SK-N-SH treated with all-trans-retinoic acid at 6 μM for 48 hours (cell line): ENCODE data around the gene TECPR1.

Source experiments
- ATAC-seq: fragments of 200-7000 bp; cut with Tn5 transposase; 3 replicates; pipeline ENCODE4 v1.9.1; 2020; ENCODE audit warnings: mild to moderate bottlenecking, moderate library complexity
- ARNTL ChIP-seq: fragments of 450-650 bp; formaldehyde crosslinking; IDR thresholded peaks from 2 replicates; pipeline ENCODE4 v1.5.0; 2020; ENCODE audit warnings: low read depth, mild to moderate bottlenecking, moderate library complexity, borderline replicate concordance
- GLIS3 ChIP-seq: fragments of 250-450 bp; sonication (Bioruptor Pico); IDR thresholded peaks from 2 replicates; pipeline ENCODE4 v1.5.0; 2020; ENCODE audit warnings: mild to moderate bottlenecking, moderate library complexity
- ISL1 ChIP-seq: fragments of 250-450 bp; sonication (Bioruptor Pico); IDR thresholded peaks from 2 replicates; pipeline ENCODE4 v2.1.2; 2022; ENCODE audit warnings: mild to moderate bottlenecking, moderate library complexity
- PPARA ChIP-seq: fragments of 250-450 bp; sonication (Bioruptor Pico); IDR thresholded peaks from 2 replicates; pipeline ENCODE4 v1.5.0; 2020; ENCODE audit warnings: mild to moderate bottlenecking, borderline replicate concordance
- SNAI2 ChIP-seq: fragments of 250-450 bp; sonication (Bioruptor Pico); IDR thresholded peaks from 2 replicates; pipeline ENCODE4 v1.5.0; 2020; ENCODE audit warnings: mild to moderate bottlenecking, moderate library complexity
- TOX ChIP-seq: fragments of 250-450 bp; sonication (Bioruptor Pico); IDR thresholded peaks from 2 replicates; pipeline ENCODE4 v1.8.0; 2021; ENCODE audit warnings: mild to moderate bottlenecking, moderate library complexity, borderline replicate concordance
- ZFP3 ChIP-seq: fragments of 250-450 bp; sonication (Bioruptor Pico); IDR thresholded peaks from 2 replicates; pipeline ENCODE4 v1.5.0; 2020; ENCODE audit warnings: mild to moderate bottlenecking, moderate library complexity
- ZFP30 ChIP-seq: fragments of 450-650 bp; formaldehyde crosslinking; IDR thresholded peaks from 2 replicates; pipeline ENCODE4 v1.5.0; 2022; ENCODE audit warnings: mild to moderate bottlenecking, moderate library complexity
- ZNF565 ChIP-seq: fragments of 450-650 bp; formaldehyde crosslinking; conservative IDR thresholded peaks from 2 replicates; pipeline ENCODE4 v1.5.0; 2020; ENCODE audit warnings: low read depth, mild to moderate bottlenecking, moderate library complexity
- ZNF70 ChIP-seq: fragments of 450-650 bp; formaldehyde crosslinking; IDR thresholded peaks from 2 replicates; pipeline ENCODE4 v1.5.0; 2020; ENCODE audit warnings: mild to moderate bottlenecking, moderate library complexity
- ZNF8 ChIP-seq: fragments of 450-650 bp; formaldehyde crosslinking; IDR thresholded peaks from 2 replicates; pipeline ENCODE4 v1.5.0; 2020; ENCODE audit warnings: mild to moderate bottlenecking, moderate library complexity
- TF ChIP-seq, protein P1 (sequence below): fragments of 250-450 bp; sonication (Bioruptor Pico); IDR thresholded peaks from 2 replicates; pipeline ENCODE4 v1.8.0; 2020; ENCODE audit warnings: mild to moderate bottlenecking, moderate library complexity, borderline replicate concordance
- TF ChIP-seq, protein P2 (sequence below): fragments of 250-450 bp; sonication (Bioruptor Pico); IDR thresholded peaks from 2 replicates; pipeline ENCODE4 v1.5.1; 2020; ENCODE audit warnings: low read depth, mild to moderate bottlenecking, moderate library complexity
- TF ChIP-seq, protein P3 (sequence below): fragments of 250-450 bp; sonication (Bioruptor Pico); IDR thresholded peaks from 2 replicates; pipeline ENCODE4 v1.8.0; 2021; ENCODE audit warnings: low read depth, mild to moderate bottlenecking, moderate library complexity, borderline replicate concordance
- TF ChIP-seq, protein P4 (sequence below): fragments of 250-450 bp; sonication (Bioruptor Pico); IDR thresholded peaks from 2 replicates; pipeline ENCODE4 v1.5.1; 2021; ENCODE audit warnings: mild to moderate bottlenecking, moderate library complexity
- TF ChIP-seq, protein P5 (sequence below): fragments of 250-450 bp; sonication (Bioruptor Pico); IDR thresholded peaks from 2 replicates; pipeline ENCODE4 v1.5.0; 2020; ENCODE audit warnings: mild to moderate bottlenecking, moderate library complexity

TECPR1 gene

DNA sequence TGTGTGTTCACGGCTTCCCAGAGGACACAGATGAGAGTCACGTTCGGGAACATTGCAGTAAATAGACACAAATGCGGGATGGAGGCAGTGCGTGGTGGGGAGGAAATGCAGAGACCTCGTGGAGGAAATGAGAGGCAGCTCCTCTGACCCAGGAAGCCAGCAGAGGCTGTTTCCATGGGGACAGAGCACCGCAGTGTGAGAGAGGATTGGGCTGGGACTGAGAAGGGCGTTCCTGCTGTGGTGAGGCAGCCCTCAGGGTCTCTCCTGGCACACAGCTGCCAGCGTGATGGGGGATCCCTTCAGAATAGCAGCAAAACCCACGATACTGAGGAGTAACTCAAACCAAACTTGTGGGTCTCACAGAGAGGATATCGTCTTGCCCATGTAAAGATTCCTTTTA is 62.5 kb downstream of the TECPR1 start (continued):
- TF ChIP-seq, protein P1, sequence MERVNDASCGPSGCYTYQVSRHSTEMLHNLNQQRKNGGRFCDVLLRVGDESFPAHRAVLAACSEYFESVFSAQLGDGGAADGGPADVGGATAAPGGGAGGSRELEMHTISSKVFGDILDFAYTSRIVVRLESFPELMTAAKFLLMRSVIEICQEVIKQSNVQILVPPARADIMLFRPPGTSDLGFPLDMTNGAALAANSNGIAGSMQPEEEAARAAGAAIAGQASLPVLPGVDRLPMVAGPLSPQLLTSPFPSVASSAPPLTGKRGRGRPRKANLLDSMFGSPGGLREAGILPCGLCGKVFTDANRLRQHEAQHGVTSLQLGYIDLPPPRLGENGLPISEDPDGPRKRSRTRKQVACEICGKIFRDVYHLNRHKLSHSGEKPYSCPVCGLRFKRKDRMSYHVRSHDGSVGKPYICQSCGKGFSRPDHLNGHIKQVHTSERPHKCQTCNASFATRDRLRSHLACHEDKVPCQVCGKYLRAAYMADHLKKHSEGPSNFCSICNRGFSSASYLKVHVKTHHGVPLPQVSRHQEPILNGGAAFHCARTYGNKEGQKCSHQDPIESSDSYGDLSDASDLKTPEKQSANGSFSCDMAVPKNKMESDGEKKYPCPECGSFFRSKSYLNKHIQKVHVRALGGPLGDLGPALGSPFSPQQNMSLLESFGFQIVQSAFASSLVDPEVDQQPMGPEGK (CRISPR knock-in tag), result no peak
- no peak for TF ChIP-seq ZFP3 (CRISPR knock-in tag)
- TF ChIP-seq, all 23 proteins: peak for 0

DNA sequence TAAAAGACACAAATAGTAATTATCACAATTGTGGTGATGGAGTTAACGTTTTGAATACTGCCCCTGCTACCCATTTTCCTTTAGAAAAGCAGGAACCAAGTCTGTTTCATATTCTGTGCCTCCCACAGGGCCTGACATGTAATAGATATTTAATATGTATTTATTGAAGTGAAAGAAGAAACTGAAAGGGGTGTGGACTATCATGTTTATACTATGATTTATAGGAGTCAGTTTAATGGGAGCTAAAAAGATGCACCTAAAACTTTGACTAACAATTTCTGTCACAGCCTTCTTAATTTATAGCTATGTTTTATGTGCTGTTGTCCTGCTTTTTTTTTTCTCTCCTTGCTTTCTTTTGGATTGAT is 64.9 kb downstream of the TECPR1 start:
- peak; percentile 70 for ATAC-seq
- no peak for TF ChIP-seq ZNF565
- TF ChIP-seq TOX, result peak; percentile 47; the same call in 1 of the 2 replicates

DNA sequence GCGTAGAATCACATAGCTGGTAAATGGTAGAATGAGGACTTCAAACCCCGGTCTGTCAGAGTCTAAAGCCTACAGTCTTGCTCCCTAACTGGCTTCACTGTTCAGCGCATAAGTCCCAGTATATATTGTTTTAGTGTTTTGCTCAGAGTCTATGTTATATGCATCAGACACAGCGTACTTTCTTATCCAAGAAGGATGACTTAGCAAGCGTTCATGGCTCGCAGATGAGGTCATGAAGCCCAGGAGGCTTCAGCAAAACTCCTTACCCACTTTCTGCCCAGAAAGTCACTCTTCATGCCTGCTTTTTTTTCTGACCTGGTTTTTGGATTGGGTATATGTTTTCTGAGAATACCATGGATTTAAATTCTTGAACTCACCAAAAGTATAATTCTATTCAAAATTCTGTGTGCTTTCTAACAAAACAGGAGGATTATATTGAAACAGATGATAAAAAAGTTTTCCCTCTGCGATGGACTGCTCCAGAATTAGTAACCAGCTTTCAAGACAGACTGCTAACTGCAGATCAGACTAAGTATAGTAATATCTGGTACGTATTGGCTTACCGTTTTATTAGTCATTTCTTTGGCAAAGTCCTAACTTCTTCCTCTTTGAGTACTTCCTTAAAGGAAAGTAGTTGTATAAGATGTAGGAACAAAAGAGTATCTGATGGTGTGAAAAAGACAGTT is 65.4 kb downstream of the TECPR1 start:
- peak; percentile 94 for ATAC-seq

More for the DNA sequence above, 65.4 kb downstream of the TECPR1 start:
- TF ChIP-seq SNAI2 (CRISPR knock-in tag), result no peak
- no peak for TF ChIP-seq ZNF70 (CRISPR knock-in tag)
- TF ChIP-seq TOX, result no peak
- TF ChIP-seq GLIS3, result no peak
- TF ChIP-seq PPARA, result no peak
- TF ChIP-seq, protein P2, sequence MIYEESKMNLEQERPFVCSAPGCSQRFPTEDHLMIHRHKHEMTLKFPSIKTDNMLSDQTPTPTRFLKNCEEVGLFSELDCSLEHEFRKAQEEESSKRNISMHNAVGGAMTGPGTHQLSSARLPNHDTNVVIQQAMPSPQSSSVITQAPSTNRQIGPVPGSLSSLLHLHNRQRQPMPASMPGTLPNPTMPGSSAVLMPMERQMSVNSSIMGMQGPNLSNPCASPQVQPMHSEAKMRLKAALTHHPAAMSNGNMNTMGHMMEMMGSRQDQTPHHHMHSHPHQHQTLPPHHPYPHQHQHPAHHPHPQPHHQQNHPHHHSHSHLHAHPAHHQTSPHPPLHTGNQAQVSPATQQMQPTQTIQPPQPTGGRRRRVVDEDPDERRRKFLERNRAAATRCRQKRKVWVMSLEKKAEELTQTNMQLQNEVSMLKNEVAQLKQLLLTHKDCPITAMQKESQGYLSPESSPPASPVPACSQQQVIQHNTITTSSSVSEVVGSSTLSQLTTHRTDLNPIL (CRISPR knock-in tag), result no peak
- TF ChIP-seq ZNF8 (CRISPR knock-in tag), result no peak
- TF ChIP-seq, protein P1 (CRISPR knock-in tag), result no peak
- TF ChIP-seq, protein P3, sequence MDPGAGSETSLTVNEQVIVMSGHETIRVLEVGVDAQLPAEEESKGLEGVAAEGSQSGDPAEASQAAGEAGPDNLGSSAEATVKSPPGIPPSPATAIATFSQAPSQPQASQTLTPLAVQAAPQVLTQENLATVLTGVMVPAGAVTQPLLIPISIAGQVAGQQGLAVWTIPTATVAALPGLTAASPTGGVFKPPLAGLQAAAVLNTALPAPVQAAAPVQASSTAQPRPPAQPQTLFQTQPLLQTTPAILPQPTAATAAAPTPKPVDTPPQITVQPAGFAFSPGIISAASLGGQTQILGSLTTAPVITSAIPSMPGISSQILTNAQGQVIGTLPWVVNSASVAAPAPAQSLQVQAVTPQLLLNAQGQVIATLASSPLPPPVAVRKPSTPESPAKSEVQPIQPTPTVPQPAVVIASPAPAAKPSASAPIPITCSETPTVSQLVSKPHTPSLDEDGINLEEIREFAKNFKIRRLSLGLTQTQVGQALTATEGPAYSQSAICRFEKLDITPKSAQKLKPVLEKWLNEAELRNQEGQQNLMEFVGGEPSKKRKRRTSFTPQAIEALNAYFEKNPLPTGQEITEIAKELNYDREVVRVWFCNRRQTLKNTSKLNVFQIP (CRISPR knock-in tag), result no peak
- no peak for TF ChIP-seq ISL1
- TF ChIP-seq ARNTL (CRISPR knock-in tag), result no peak
- TF ChIP-seq, protein P4, sequence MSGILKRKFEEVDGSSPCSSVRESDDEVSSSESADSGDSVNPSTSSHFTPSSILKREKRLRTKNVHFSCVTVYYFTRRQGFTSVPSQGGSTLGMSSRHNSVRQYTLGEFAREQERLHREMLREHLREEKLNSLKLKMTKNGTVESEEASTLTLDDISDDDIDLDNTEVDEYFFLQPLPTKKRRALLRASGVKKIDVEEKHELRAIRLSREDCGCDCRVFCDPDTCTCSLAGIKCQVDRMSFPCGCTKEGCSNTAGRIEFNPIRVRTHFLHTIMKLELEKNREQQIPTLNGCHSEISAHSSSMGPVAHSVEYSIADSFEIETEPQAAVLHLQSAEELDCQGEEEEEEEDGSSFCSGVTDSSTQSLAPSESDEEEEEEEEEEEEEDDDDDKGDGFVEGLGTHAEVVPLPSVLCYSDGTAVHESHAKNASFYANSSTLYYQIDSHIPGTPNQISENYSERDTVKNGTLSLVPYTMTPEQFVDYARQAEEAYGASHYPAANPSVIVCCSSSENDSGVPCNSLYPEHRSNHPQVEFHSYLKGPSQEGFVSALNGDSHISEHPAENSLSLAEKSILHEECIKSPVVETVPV (CRISPR knock-in tag), result no peak
- TF ChIP-seq ZFP30 (CRISPR knock-in tag), result no peak
- TF ChIP-seq, protein P5, sequence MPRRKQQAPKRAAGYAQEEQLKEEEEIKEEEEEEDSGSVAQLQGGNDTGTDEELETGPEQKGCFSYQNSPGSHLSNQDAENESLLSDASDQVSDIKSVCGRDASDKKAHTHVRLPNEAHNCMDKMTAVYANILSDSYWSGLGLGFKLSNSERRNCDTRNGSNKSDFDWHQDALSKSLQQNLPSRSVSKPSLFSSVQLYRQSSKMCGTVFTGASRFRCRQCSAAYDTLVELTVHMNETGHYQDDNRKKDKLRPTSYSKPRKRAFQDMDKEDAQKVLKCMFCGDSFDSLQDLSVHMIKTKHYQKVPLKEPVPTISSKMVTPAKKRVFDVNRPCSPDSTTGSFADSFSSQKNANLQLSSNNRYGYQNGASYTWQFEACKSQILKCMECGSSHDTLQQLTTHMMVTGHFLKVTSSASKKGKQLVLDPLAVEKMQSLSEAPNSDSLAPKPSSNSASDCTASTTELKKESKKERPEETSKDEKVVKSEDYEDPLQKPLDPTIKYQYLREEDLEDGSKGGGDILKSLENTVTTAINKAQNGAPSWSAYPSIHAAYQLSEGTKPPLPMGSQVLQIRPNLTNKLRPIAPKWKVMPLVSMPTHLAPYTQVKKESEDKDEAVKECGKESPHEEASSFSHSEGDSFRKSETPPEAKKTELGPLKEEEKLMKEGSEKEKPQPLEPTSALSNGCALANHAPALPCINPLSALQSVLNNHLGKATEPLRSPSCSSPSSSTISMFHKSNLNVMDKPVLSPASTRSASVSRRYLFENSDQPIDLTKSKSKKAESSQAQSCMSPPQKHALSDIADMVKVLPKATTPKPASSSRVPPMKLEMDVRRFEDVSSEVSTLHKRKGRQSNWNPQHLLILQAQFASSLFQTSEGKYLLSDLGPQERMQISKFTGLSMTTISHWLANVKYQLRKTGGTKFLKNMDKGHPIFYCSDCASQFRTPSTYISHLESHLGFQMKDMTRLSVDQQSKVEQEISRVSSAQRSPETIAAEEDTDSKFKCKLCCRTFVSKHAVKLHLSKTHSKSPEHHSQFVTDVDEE (CRISPR knock-in tag), result no peak
- TF ChIP-seq, all 23 proteins: peak for 0
